Astrocyte (in vitro differentiated cells and primary cell): ENCODE measurements around the gene OLFML2B. TPM values are rescaled to one million over a fixed set of nuclear protein-coding genes. Genes with fewer than 3 reads are reported as not detected.
A peak's percentile ranks its signal among the peaks of the same experiment; 100 is the strongest.

Experiments
- DNase-seq: peaks from one replicate; pipeline ENCODE4 v3.0.0-alpha.2; 2010; ENCODE audit warnings: low read depth
- FAIRE-seq: peaks from 2 replicates; lab custom pipeline; 2011; peaks lifted over from hg19 to GRCh38; lab: Jason Lieb, UNC
- H2AFZ ChIP-seq: 2 replicates; pipeline ENCODE4 v1.6.0; 2012; ENCODE audit warnings: low read depth, low read length, inconsistent platforms
- H3K27ac ChIP-seq: 2 replicates; pipeline ENCODE4 v1.5.1; 2011; ENCODE audit warnings: low read depth, low read length, inconsistent platforms
- H3K27me3 ChIP-seq: 2 replicates; pipeline ENCODE4 v1.6.0; 2011; ENCODE audit warnings: low read length, inconsistent platforms; ENCODE audit not compliant: insufficient read depth
- H3K36me3 ChIP-seq: 2 replicates; pipeline ENCODE4 v1.5.1; 2011; ENCODE audit warnings: low read length, inconsistent platforms; ENCODE audit not compliant: insufficient read depth
- H3K4me1 ChIP-seq: 2 replicates; pipeline ENCODE4 v1.5.1; 2011; ENCODE audit warnings: low read length, inconsistent platforms; ENCODE audit not compliant: insufficient read depth
- H3K4me2 ChIP-seq: 2 replicates; pipeline ENCODE4 v1.6.0; 2012; ENCODE audit warnings: low read length, inconsistent platforms
- H3K4me3 ChIP-seq: 2 replicates; pipeline ENCODE4 v1.5.1; 2011; ENCODE audit warnings: low read depth, mild to moderate bottlenecking, low read length, inconsistent platforms; ENCODE audit not compliant: insufficient read depth
- H3K79me2 ChIP-seq: 2 replicates; pipeline ENCODE4 v1.6.0; 2012; ENCODE audit warnings: mild to moderate bottlenecking, low read length, inconsistent platforms; ENCODE audit not compliant: insufficient read depth
- H3K9ac ChIP-seq: 2 replicates; pipeline ENCODE4 v1.6.0; 2012; ENCODE audit warnings: mild to moderate bottlenecking, low read length, inconsistent platforms
- H3K9me3 ChIP-seq: 2 replicates; pipeline ENCODE4 v1.5.1; 2012; ENCODE audit warnings: low read depth, mild to moderate bottlenecking, low read length, inconsistent platforms; ENCODE audit not compliant: insufficient read depth
- H4K20me1 ChIP-seq: 2 replicates; pipeline ENCODE4 v1.6.0; 2012; ENCODE audit warnings: low read length, inconsistent platforms; ENCODE audit not compliant: insufficient read depth
- H3K27ac Mint-ChIP-seq: one replicate; pipeline ENCODE4 v1.8.0; 2021; ENCODE audit warnings: mild to moderate bottlenecking, mixed read lengths; ENCODE audit not compliant: unreplicated experiment
- H3K27me3 Mint-ChIP-seq: one replicate; pipeline ENCODE4 v1.8.0; 2021; ENCODE audit warnings: low read depth, mixed read lengths; ENCODE audit not compliant: unreplicated experiment
- H3K36me3 Mint-ChIP-seq: one replicate; pipeline ENCODE4 v1.8.0; 2021; ENCODE audit warnings: low read depth, mixed read lengths; ENCODE audit not compliant: unreplicated experiment
- H3K4me1 Mint-ChIP-seq: one replicate; pipeline ENCODE4 v1.8.0; 2021; ENCODE audit warnings: low read depth, mixed read lengths; ENCODE audit not compliant: unreplicated experiment
- H3K4me3 Mint-ChIP-seq: one replicate; pipeline ENCODE4 v1.8.0; 2021; ENCODE audit warnings: mild to moderate bottlenecking, moderate library complexity, mixed read lengths; ENCODE audit not compliant: unreplicated experiment
- H3K9me3 Mint-ChIP-seq: one replicate; pipeline ENCODE4 v1.8.0; 2021; ENCODE audit warnings: mild to moderate bottlenecking, mixed read lengths; ENCODE audit not compliant: unreplicated experiment
- EZH2 ChIP-seq: IDR thresholded peaks from 2 replicates; pipeline ENCODE4 v1.6.1; 2012; ENCODE audit warnings: mild to moderate bottlenecking, low read length, inconsistent platforms; ENCODE audit not compliant: insufficient read depth
- total RNA-seq: library from RNA; stranded (reverse); gene quantifications from 2 replicates; pipeline ENCODE4 v1.2.1, GENCODE V29; 2021
- TF ChIP-seq, protein P1 (sequence below): IDR thresholded peaks from 2 replicates; pipeline ENCODE4 v1.5.1; 2011; ENCODE audit warnings: low read depth, mild to moderate bottlenecking, inconsistent platforms, low read length, moderate library complexity; ENCODE audit not compliant: insufficient read depth

OLFML2B gene
- total RNA-seq, 1 donor from 2014 or later, result 14.7 TPM

DNA sequence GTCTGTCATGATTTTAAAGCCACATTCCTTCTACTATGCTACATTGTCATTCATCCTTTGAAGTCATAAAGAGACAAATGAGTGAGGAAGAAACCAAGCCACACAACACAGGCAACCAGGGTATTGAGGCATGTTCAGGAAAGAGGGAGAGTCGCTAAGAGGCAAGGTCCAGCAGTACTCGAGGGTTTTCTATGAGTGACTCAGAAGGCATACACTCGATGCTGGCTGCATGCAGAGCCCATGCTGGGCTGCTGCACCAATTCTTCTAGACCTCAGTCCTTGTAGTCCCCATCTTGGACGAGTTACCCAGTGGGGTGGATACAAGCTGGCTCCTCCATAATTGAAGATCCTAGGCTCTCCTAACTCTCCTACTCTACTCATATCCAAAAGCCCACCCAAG, 57.6 kb downstream of the OLFML2B start:
- Histone ChIP-seq H2AFZ (no peak overlapping the region), H3K79me2 (no peaks in the 10 kb centered on the region), H3K9me3 (no peaks in the 10 kb centered on the region), H3K4me1 (peaks cover 15% of the 10 kb centered on the region), H3K27me3 (no peaks in the 10 kb centered on the region), H3K27ac (no peak overlapping the region), H4K20me1 (no peaks in the 10 kb centered on the region), H3K36me3 (no peaks in the 10 kb centered on the region), H3K4me2 (no peak overlapping the region), H3K4me3 (no peak overlapping the region), H3K9ac (no peak overlapping the region)
- no peak overlapping the region for H3K4me3 Mint-ChIP-seq
- no peak for DNase-seq
- TF ChIP-seq, protein P1, sequence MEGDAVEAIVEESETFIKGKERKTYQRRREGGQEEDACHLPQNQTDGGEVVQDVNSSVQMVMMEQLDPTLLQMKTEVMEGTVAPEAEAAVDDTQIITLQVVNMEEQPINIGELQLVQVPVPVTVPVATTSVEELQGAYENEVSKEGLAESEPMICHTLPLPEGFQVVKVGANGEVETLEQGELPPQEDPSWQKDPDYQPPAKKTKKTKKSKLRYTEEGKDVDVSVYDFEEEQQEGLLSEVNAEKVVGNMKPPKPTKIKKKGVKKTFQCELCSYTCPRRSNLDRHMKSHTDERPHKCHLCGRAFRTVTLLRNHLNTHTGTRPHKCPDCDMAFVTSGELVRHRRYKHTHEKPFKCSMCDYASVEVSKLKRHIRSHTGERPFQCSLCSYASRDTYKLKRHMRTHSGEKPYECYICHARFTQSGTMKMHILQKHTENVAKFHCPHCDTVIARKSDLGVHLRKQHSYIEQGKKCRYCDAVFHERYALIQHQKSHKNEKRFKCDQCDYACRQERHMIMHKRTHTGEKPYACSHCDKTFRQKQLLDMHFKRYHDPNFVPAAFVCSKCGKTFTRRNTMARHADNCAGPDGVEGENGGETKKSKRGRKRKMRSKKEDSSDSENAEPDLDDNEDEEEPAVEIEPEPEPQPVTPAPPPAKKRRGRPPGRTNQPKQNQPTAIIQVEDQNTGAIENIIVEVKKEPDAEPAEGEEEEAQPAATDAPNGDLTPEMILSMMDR, result no peak
- TF ChIP-seq EZH2, result no peak
- H3K4me1 Mint-ChIP-seq, result peaks cover 46% of the 10 kb centered on the region
- H3K9me3 Mint-ChIP-seq, result no peaks in the 10 kb centered on the region
- no peaks in the 10 kb centered on the region for H3K27me3 Mint-ChIP-seq
- no peak overlapping the region for H3K27ac Mint-ChIP-seq
- peaks cover 7% of the 10 kb centered on the region for H3K36me3 Mint-ChIP-seq
- no peak for FAIRE-seq

DNA sequence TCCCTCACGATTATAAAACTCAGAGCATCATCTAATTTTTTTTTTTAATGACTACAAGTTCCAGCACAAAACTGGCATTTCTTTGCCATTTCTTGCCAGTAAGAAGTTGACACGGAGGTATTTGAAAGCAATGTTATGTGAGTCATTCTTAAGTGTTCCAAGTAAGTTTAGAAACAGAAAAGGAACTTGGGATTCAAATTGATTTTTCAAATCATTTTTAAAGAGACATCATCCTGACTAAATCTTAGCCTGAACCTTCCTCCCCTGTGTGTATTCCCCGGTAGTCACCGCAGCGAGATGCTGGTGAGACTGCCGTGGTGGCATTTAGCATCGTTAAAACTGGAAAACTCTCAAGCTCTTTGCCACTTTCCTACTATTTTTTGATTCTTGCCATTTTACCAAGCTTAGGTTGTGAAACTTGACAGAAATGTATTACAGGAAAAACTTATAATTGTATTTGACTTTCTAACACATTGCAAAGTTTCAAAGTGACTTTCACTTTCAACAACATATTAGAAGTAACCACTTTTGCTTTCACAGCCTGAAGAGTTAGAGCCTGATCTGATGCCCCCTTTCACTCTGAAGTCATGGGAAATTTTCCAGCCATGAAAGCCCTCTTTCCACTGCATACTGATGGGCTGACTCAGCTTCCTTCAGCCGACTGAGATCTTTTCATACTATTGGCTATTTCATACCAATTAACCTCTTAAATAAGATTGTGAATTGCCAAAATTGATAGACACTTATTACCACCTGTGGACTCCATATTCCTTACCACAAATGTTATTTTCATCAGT, 61.4 kb downstream of the OLFML2B start:
- Mint-ChIP-seq H3K4me1 (peaks cover 41% of the 10 kb centered on the region), H3K27me3 (no peaks in the 10 kb centered on the region), H3K9me3 (no peaks in the 10 kb centered on the region), H3K36me3 (peaks cover 3% of the 10 kb centered on the region), H3K4me3 (peak overlapping the region; percentile 69), H3K27ac (peak overlapping the region; percentile 99)
- Histone ChIP-seq H4K20me1 (no peaks in the 10 kb centered on the region), H3K4me2 (peak overlapping the region; percentile 93), H2AFZ (peak overlapping the region; percentile 21), H3K36me3 (no peaks in the 10 kb centered on the region), H3K4me1 (peaks cover 26% of the 10 kb centered on the region), H3K79me2 (no peaks in the 10 kb centered on the region), H3K27ac (peak overlapping the region; percentile 100), H3K9ac (peak overlapping the region; percentile 93), H3K27me3 (no peaks in the 10 kb centered on the region), H3K4me3 (peak overlapping the region; percentile 59), H3K9me3 (no peaks in the 10 kb centered on the region)
- TF ChIP-seq, protein P1, result no peak
- TF ChIP-seq EZH2, result no peak
- DNase-seq, result peak; percentile 88
- peak; percentile 83 for FAIRE-seq

DNA sequence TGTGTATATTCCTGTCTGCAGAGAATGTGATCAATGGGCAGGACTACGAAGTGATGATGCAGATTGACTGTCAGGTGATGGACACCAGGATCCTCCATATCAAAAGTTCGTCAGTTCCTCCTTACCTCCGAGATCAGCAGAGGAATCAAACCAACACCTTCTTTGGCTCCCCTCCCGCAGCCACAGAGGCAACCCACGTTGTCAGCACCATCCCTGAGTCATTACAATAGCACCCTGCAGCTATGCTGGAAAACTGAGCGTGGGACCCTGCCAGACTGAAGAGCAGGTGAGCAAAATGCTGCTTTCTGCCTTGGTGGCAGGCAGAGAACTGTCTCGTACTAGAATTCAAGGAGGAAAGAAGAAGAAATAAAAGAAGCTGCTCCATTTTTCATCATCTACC, 65.2 kb downstream of the OLFML2B start:
- peaks cover 2% of the 10 kb centered on the region for H3K36me3 Mint-ChIP-seq

More for the DNA sequence above, 65.2 kb downstream of the OLFML2B start:
- H3K4me3 Mint-ChIP-seq, result no peak overlapping the region
- H3K9me3 Mint-ChIP-seq, result no peaks in the 10 kb centered on the region
- Histone ChIP-seq H3K4me1 (peaks cover 38% of the 10 kb centered on the region), H4K20me1 (no peaks in the 10 kb centered on the region), H2AFZ (no peak overlapping the region), H3K9ac (no peak overlapping the region), H3K9me3 (no peaks in the 10 kb centered on the region), H3K36me3 (no peaks in the 10 kb centered on the region), H3K27ac (no peak overlapping the region), H3K79me2 (no peaks in the 10 kb centered on the region), H3K4me2 (peak overlapping the region; percentile 40), H3K4me3 (no peak overlapping the region), H3K27me3 (no peaks in the 10 kb centered on the region)
- FAIRE-seq, result peak; percentile 49
- no peak overlapping the region for H3K27ac Mint-ChIP-seq
- no peaks in the 10 kb centered on the region for H3K27me3 Mint-ChIP-seq
- no peak for TF ChIP-seq EZH2
- TF ChIP-seq, protein P1, result no peak
- peaks cover 54% of the 10 kb centered on the region for H3K4me1 Mint-ChIP-seq
- peak; percentile 68 for DNase-seq
